GM19193 (cell line): ENCODE measurements around the gene RBM44.

Experiments
- POLR2A ChIP-seq: IDR thresholded peaks from 4 replicates; pipeline ENCODE4 v1.6.1; 2011; ENCODE audit not compliant: insufficient read depth, insufficient read length; ENCODE audit errors: extremely low read depth

Gene RBM44

DNA sequence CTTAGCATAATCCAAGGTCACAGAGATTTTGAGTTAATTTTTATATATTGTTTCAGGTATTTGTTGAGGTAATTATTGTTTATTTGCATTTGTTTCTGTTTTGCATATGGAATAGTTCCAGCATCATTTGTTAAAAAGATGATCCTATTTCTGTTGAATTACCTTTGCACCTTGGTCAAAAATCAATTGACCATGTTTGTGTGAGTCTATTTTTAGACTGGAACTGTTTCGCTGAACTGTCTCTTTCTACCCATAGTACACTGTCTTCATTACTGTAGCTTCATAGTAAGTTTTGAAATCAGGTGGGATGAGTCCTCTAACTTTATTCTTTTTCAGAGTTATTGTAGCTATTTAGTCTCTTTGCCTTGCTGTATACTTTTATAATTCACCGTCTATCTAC is 31.9 kb downstream of the RBM44 start:
- no peak for TF ChIP-seq POLR2A

DNA sequence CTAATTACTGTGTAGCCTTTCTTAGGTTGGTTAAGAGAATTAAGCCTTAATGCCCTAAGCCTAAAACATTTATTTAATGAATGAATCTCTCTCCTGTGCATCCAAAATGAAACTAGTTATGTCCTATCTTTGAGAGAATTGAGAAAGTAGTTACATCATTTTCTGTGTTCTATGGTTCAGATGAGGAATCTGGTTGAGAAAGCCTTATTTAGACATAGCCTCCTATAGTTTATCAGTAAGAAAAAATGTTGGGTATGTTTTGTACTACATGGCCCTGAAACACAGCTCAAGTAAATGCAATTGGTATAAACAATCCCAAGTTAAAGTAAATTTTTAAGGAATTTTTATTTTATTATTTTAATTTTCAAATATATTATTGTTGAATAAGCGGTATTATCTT is 35.0 kb downstream of the RBM44 start:
- TF ChIP-seq POLR2A, result no peak

DNA sequence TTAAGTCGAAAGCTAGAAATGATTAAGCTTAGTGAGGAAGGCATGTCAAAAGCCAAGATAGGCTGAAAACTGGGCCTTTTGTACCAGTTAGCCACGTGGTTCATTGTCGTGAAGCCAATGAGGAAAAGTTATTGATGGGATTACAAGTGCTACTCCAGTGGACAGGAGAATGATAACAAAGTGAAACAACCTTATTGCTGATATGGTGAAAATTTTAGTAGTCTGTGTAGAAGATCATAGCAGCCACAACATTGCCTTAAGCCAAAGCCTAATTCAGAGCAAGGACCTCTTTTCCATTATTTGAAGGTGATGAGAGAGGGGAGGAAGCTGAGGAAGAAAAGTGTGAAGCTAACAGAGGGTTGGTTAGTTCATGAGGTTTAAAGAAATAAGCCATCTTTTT is 36.8 kb downstream of the RBM44 start:
- TF ChIP-seq POLR2A, result no peak

DNA sequence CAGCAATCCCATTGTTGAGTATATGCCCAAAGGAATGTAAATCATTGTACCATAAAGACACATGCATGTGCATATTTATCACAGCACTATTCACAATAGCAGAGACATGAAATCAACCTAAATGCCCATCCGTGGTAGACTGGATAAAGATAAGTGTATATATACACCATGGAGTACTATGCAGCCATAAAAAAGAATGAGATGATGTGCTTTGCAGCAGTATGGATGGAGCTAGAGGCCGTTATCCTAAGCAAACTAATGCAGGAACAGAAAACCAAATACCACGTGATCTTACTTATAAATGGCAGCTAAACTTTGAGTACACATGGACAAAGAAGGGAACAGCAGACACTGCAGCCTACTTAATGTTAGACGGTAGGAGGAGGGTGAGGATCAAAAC is 42.5 kb downstream of the RBM44 start:
- TF ChIP-seq POLR2A, result no peak

DNA sequence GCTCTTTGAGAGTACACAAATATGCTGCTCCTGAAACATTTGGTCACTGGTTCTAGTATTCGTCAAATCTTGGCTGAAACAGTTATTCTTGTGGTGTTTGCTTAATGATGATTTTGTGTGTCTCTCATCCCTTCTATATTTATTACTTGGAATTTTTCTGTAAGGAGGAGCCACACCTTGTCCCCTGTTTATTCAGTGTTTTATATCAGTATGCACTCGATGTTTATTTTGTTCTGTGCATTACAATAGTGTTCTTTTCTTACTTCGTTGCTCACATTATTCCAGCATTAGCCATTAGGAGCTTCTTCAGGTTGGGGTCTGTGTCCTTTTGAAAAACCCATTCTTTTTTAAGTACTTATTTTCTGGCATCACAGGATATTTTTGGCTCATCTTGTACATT is 55.7 kb downstream of the RBM44 start:
- no peak for TF ChIP-seq POLR2A

DNA sequence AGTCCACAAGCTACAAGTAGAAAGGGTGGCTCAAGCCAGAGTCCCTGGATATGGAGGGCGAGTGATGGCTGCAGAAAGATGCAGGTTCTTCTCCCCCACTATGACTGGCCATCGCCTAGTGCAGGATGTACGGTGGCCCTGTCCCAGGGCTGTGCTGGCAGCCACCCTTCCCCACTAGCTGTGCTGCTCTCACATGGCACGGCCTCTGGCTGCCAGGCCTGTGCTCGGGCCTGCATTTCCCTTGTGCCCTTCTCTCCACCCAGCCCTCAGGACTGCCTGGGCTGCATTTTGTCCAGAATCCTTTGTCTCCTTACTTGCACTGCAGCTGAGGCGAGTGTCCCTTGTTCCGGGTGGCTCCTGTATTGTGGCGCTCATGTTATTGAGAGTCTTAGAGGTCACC is 59.2 kb downstream of the RBM44 start:
- TF ChIP-seq POLR2A, result no peak

DNA sequence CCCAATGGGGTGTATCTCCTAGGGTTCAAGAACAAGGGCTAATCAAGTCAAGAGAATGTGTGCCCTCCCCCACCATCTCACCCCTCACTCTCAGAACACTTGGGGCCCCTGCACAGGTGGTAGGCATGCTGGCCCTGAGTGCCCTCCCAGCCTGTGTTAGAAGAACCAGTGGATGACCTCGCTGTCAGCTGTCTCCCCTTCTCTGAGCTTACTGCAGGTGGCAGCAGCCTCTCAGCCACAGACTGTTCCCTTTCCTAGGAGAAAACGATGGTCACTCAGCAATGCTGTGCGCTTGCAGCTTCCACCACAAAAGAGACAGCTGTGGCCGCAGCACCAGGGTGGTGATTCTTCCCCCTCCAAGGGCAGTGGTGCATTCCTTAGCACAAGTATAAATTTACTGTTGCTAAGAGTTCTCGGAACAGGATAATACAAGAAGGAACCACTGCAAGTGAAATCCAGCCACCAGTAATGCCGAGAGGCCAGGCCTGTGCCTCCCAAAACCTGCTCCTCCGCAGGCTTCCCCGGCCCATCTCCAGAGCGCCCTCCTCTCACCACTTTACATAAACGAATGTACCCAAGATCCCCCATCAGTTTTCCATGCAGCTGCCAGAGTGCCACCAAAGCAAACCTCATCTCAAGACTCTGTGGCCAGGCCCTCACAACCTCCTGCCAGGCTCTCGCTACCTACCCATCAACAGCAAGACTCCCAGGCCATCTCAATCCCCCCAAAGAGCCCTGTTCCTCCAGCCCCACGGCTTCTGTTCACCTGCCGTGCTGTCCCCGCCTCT is 59.9 kb downstream of the RBM44 start:
- no peak for TF ChIP-seq POLR2A

DNA sequence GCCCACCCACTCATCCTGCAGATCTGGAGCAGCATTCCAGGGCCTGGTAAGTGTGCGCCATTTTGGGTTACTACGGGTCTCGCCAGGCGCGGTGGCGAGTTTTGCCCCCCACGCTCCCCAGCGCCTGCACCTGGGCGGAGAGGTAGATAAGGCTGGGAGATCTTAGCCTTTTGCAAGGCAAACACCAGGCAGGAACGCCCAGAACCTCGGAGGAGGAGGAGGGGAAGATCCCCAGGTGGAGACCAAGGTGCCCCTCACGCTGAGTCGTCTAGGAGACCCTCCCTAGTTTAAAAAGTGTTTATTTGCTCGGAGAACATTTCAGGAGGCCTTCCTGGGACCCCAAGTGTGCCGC is 60.5 kb downstream of the RBM44 start:
- TF ChIP-seq POLR2A, result no peak

DNA sequence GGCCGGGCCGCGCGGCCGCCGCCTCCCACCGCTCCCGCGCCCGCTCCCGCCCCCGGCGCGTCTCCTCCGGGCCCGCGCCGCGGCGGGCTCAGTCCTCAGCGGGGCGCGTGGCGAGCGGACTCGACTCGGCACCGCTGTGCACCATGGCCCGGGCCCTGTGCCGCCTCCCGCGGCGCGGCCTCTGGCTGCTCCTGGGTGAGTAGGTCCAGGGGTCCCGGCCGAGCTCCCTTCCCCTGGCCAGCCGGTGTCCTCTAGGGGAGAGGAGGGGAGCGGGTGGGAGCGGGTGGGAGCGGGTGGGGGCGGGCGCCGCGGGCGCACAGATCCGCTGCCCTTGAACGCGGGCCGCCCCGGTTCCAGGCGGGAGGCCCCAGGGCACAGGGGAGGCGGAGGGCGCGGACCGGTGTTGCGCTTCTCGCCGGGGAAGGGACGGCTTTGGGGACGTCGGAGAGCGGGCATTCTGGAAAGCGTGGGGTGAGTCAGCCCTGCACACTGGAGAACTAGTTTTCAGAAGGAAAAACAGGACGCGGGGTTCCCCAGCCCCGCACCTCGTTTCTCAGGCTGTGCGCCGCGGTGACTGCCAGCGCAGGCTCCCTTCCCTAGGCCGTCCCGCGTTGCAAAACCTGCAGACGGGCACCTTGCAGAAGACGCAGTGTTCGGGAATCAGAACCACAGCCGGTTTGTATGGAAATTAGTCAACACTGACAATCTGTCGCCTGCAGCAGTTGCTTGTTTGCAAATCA is 61.1 kb downstream of the RBM44 start, which contains the start of gene RAMP1:
Gene RAMP1, plus strand, starts transcription at position 91 of the 740 bp plus-strand sequence. Its CDS starts 53 bp downstream, at position 144.
- TF ChIP-seq POLR2A, result no peak

DNA sequence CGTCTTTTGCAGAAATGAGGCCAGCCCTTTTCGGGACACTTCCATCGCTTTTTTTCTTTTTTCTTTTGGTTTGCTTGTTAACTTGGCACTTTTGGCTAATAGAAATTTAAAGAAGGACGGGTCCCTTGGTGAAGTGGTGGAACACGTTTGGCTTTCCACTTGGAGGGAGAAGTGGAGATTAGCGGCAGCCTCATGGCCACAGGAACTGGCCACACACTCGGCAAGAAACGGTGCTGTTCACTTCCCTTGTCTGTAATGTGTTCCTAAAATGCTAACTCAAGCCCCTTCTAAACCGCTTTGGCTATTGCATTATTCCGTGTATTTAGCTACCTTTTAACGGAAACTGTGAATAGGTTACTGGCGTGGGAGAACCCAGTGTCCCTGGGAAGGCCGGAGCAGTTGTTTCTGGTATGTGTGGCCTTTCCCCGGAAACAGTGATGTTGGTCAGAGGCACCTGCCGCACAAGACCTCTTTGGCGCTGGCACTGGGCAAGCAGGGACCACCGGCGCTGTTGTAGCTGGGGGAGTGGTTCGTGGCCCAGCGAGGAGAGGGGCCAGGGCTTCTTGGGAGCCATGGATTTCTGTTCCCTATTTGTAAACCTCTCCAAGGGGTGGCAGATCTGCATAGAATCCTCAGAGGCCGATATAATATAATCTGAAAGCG is 61.8 kb downstream of the RBM44 start:
- no peak for TF ChIP-seq POLR2A

DNA sequence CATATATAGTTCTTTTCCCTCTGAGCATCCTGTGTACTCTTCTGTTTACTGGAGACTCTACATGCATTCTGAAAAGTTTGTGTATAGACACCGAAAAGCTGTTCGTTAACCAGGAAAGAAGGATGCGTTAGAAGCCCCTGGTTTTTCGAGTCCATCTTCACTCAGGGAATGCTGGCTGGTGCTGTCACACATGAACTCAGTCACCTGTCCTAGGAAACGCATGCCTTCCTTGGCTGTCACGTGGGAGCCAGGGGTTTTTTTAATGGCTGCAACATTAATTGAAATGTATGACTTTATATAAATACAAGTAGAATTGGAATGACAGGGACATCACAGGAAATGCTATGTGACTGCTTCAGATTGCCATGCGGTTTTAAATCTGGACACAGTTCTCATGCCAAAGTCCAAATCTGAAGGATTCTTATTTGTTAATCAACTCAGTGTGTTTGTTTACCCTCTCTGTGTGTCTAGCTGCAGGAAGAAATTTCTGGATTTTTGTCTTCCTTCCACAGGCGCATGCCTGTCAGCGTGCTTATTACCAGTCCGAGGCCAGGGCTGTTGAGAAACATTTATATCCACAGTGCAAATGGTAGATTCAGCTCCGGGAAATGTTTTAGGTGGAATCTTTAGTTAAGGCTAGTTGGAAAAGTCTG is 63.4 kb downstream of the RBM44 start:
- TF ChIP-seq POLR2A, result no peak

DNA sequence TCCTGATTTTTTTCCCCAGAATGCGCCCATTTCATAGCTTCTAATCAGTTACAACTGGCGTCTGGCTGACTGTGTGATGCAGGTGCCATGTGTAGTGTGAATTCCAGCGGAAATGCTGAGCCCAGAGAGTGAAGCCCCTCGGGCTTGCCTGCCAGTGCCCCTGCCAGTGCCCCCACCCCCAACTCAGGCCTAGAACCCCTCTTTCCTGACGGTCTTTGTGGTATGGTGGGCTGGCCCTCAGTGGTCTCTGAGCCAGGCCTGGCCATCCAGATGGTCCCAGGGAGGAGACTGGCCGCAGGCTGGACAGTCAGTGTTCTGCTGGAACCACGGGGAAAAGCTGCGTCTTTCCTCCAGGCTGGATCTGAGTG is 63.9 kb downstream of the RBM44 start:
- TF ChIP-seq POLR2A, result no peak

DNA sequence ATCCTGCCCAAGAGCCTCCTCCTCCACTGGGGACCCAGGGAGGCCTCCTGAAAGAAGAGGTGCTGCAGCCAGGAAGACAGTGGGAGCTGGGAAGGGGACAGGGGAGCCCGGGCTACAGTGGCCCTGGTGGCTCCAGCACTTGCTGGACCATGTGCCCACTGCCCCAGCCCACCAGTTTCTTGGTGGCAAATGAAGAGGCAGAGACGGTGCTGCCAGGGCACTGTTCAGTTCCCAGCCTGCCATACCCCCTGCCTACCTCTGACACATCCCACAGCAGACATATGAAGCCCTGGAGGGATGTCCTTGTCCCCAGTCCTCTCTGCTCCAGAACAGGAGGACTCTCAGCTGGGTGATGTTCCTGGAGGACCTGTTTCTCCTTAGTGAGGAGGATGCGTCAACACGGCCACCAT is 64.5 kb downstream of the RBM44 start:
- no peak for TF ChIP-seq POLR2A

DNA sequence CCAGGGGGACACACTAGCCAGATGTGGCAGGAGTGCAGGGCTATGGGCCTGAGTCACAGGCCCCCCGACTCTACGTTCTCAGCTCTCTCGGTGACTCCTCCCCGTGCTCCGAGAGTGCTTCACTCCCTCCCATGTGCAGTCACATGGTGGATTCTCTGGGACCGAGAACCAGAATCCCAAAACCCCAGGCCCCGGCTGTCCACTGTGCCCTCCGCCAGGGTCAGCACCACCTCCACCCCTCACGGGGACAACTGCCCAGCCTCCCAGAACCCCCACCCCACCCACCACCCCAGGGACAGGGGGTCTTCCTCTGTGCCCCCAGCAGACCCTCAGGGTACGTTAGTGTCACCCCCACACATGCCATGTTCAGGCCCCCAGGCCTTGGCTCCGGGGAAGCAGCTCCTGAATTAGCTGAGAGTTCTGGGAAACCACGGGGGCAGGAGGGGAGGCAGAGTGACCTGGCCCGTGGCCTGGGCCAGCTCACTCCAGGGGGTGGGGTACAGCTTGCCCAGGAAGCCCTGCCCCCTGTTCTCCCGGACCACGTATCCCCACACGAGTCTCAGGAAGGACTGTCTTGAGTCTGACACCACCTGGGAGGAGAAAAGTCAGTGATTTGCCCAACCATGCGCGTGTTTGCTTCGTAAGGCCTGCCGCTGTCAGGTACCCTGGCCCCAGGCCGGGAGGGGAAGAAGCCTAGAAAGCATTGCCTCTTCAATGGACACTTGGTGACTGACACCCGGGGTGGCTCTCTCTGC is 65.3 kb downstream of the RBM44 start:
- no peak for TF ChIP-seq POLR2A
